NB4 (cell line): ENCODE data around the gene PLA2G6.

Experiments used
- DNase-seq: peaks from one replicate; pipeline ENCODE4 v3.0.0; 2010; ENCODE audit warnings: low read depth
- H3K4me3 ChIP-seq: one replicate; pipeline ENCODE4 v1.5.1; 2011; ENCODE audit warnings: mild to moderate bottlenecking, low read depth, low read length, moderate library complexity
- CTCF ChIP-seq: IDR thresholded peaks from one replicate; pipeline ENCODE4 v1.5.1; 2012; ENCODE audit warnings: low read depth, low read length
- MYC ChIP-seq: IDR thresholded peaks from 2 replicates; pipeline ENCODE4 v1.6.1; 2011; ENCODE audit warnings: low read depth, low read length
- POLR2A ChIP-seq: IDR thresholded peaks from 2 replicates; pipeline ENCODE4 v1.6.1; 2011; ENCODE audit warnings: mild to moderate bottlenecking; ENCODE audit not compliant: insufficient read length; ENCODE audit errors: extremely low read depth
- TF ChIP-seq, protein P1 (sequence below): IDR thresholded peaks from 2 replicates; pipeline ENCODE4 v1.6.1; 2011; ENCODE audit warnings: low read depth, low read length

Gene PLA2G6

DNA sequence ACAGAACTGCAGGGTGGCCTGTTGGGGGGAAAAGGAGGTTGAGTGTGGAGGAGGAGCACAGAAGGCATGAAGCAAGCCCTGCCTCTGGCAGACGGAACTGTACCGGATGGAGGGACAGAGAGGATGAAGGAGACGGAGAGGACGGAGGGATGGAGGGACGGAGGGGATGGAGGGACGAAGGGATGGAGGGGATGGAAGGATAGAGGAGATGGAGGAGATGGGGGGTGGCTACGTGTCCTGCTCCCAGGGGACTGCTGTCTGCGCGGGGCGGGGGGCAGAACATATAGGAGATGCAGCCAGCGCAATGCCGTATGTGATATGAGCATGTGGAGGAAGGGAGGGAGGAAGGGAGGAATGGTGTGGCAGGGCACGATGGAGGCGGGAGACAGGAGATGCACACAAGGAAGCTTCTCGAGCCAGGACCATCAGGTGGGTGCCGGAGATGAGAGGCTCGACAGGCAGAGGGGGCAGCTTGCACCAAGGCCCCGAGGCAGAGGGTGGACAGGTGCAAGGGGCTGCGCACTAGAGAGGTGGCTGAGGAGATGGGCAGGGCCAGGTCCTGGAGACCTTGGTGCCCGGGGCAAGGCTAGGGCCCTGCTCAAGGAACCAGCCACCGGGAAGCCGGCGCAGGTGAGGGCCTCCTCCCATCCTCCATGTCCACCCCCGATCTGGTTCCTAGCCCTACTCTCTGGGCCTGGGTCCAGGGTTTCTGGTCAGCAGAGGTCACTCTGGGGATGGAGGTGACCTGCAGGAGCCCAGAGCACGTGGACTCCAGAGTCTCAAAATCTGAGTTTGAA, 45.4 kb upstream of the PLA2G6 start:
- no peak for DNase-seq
- no peak overlapping the region for H3K4me3 ChIP-seq
- no peak for TF ChIP-seq MYC
- no peak for TF ChIP-seq POLR2A
- no peak for TF ChIP-seq CTCF
- TF ChIP-seq, protein P1, sequence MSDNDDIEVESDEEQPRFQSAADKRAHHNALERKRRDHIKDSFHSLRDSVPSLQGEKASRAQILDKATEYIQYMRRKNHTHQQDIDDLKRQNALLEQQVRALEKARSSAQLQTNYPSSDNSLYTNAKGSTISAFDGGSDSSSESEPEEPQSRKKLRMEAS: no peak

GRCh38 chr22:38223289-38223960, 41.8 kb upstream of the PLA2G6 start:
- no peak for DNase-seq
- no peak for TF ChIP-seq CTCF
- no peak for TF ChIP-seq MYC
- no peak for TF ChIP-seq POLR2A
- TF ChIP-seq, protein P1: no peak
- no peak overlapping the region for H3K4me3 ChIP-seq

DNA sequence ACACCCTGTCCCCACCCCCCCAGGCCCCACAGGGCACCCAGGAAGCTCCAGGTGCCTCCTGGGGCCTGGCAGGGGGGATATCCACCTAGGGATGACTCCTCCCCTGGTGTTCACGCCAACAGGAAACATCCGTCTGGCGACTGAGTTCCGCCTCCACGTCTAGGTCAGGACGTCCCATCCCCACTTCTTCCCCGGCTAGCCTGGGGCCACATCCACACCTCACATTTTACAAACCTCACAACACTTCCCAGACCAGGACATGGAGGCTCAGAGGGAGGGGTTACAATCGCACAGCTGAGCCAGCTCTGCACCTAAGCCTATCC, 41.1 kb upstream of the PLA2G6 start:
- TF ChIP-seq POLR2A (no peak), CTCF (no peak), MYC (no peak)
- TF ChIP-seq, protein P1: no peak
- no peak for DNase-seq
- no peak overlapping the region for H3K4me3 ChIP-seq

DNA sequence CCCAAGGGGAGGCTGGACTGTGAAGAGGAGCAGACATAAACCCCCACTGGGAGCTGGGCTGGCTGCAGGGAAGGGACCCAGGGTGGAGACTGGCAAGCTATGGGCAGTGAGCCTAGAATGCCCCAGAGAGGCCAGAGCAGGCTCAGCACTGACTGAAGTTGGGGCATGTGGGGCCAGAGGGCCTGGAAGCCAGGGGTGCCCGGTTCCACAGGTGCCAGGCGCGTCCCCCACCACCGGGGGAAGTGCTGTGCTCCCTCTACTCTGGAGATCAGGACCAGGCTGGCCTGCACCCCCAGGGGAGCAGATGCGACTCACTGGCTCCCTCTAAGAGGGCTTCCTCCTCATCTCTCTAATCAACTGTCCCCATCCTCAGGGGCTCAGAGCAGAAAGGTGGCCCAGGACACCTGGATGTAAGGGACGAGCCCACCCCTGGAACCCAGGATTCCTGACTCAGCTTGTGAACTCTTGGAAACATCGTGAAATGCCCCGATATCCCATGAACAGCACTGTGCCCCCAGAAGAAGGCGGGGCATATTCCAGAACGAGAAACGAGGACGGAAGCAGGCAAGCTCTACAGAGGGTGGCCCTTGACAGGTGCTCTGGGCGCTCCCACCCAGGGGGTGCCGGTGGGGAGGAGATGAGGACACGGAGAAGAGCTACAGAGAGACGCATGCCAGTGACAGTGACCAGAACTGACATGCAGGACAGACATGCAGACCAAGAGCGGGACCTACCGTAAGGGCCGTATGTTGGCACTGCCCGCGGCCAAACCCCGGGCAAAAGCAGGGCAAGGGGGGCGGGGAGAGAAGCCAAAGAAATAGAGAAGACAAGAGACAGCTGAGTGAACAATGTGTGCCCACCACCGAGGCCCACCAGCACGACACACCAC, 40.5 kb upstream of the PLA2G6 start:
- DNase-seq: peak; percentile 38
- TF ChIP-seq POLR2A: no peak
- TF ChIP-seq CTCF: no peak
- no peak for TF ChIP-seq MYC
- TF ChIP-seq, protein P1: no peak
- no peak overlapping the region for H3K4me3 ChIP-seq

- TF ChIP-seq, protein P1: no peak
- TF ChIP-seq MYC (no peak), CTCF (no peak), POLR2A (no peak)
- H3K4me3 ChIP-seq: no peak overlapping the region
- no peak for DNase-seq
Measured at GRCh38 chr22:38221407-38221806, 39.8 kb upstream of the PLA2G6 start.
